Activated CD8-positive, alpha-beta memory T cell treated with anti-CD3 and anti-CD28 coated beads, Interleukin-2, amount 50 U/mL, for 48 hours (primary cell): Measurements from ENCODE around the gene STAMBPL1.

Source experiments
- DNase-seq: peaks from one replicate; pipeline ENCODE4 v3.0.0-alpha.2; 2020

STAMBPL1 gene

GRCh38 chr10:88896372-88896993, 16.4 kb downstream of the STAMBPL1 start:
- no peak for DNase-seq

- no peak for DNase-seq
Observed at GRCh38 chr10:88896994-88897853, 17.2 kb downstream of the STAMBPL1 start.

- no peak for DNase-seq
Observed at GRCh38 chr10:88898727-88899126, 18.7 kb downstream of the STAMBPL1 start.

GRCh38 chr10:88899886-88900285, 19.8 kb downstream of the STAMBPL1 start:
- no peak for DNase-seq

GRCh38 chr10:88901206-88901983, 21.4 kb downstream of the STAMBPL1 start:
- no peak for DNase-seq

GRCh38 chr10:88901984-88902789, 22.1 kb downstream of the STAMBPL1 start:
- DNase-seq: no peak

GRCh38 chr10:88903715-88904114, 23.7 kb downstream of the STAMBPL1 start:
- DNase-seq: no peak

- no peak for DNase-seq
Observed at GRCh38 chr10:88906921-88907320, 26.9 kb downstream of the STAMBPL1 start.

- DNase-seq: no peak
Observed at GRCh38 chr10:88908194-88908593, 28.1 kb downstream of the STAMBPL1 start.

GRCh38 chr10:88911116-88911515, 31.1 kb downstream of the STAMBPL1 start:
- DNase-seq: no peak

GRCh38 chr10:88911851-88912250, 31.8 kb downstream of the STAMBPL1 start:
- DNase-seq: no peak

GRCh38 chr10:88913127-88913526, 33.1 kb downstream of the STAMBPL1 start:
- DNase-seq: no peak

GRCh38 chr10:88913788-88914187, 33.7 kb downstream of the STAMBPL1 start:
- DNase-seq: no peak

GRCh38 chr10:88915781-88916180, 35.7 kb downstream of the STAMBPL1 start:
- no peak for DNase-seq

GRCh38 chr10:88916231-88916630, 36.2 kb downstream of the STAMBPL1 start:
- DNase-seq: no peak

GRCh38 chr10:88916986-88917385, 36.9 kb downstream of the STAMBPL1 start:
- no peak for DNase-seq

GRCh38 chr10:88918191-88918905, 38.3 kb downstream of the STAMBPL1 start:
- no peak for DNase-seq

GRCh38 chr10:88919041-88919440, 39.0 kb downstream of the STAMBPL1 start:
- DNase-seq: no peak

- no peak for DNase-seq
Observed at GRCh38 chr10:88920198-88920597, 40.2 kb downstream of the STAMBPL1 start.

GRCh38 chr10:88920986-88921593, 41.0 kb downstream of the STAMBPL1 start:
- no peak for DNase-seq

GRCh38 chr10:88922041-88922440, 42.0 kb downstream of the STAMBPL1 start:
- no peak for DNase-seq

GRCh38 chr10:88923520-88923919, 43.5 kb downstream of the STAMBPL1 start:
- DNase-seq: no peak
